ENCODE measurements around the gene WDR41.
"Not testable (repeated sequence)": the region's sequence is repeated elsewhere in the genome, so short reads cannot be mapped to it uniquely, and the experiment has no call there.

Gene WDR41

GRCh38 chr5:77398896-77399295 lies 93.2 kb downstream of the WDR41 start:
- no peak for FAIRE-seq

GRCh38 chr5:77398458-77398857 lies 93.7 kb downstream of the WDR41 start:
- FAIRE-seq = no peak

DNA sequence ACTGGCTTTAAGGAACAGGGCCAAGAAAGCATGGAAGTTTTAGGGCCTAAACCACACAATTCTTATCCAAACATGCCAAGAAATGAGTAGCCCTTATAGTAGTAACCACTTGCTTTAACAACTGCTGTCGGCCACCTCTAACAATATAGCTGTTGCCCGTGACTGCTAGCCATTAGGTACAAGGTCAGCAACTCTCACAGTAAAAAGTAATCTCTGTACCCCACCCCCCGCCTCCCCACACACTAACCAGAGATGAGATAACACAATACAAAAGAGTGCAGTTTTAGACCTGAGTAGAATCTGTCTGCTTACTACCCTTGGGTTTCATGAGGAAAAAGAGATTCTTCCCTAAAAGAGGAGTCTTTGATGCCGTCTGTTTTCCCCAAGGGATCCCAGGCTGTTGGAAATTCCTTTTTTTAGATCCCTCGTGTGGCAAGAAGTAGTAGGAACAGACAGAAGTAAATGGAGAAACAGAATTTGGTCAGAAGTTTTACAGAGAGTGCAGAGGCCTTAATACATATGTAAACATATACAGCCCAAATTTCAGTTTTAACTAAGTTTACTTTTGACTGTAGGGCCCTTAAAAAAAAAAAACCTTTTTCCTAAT lies 94.3 kb downstream of the WDR41 start:
- no peak for FAIRE-seq

GRCh38 chr5:77396017-77396416 lies 96.1 kb downstream of the WDR41 start:
- no peak for FAIRE-seq

DNA sequence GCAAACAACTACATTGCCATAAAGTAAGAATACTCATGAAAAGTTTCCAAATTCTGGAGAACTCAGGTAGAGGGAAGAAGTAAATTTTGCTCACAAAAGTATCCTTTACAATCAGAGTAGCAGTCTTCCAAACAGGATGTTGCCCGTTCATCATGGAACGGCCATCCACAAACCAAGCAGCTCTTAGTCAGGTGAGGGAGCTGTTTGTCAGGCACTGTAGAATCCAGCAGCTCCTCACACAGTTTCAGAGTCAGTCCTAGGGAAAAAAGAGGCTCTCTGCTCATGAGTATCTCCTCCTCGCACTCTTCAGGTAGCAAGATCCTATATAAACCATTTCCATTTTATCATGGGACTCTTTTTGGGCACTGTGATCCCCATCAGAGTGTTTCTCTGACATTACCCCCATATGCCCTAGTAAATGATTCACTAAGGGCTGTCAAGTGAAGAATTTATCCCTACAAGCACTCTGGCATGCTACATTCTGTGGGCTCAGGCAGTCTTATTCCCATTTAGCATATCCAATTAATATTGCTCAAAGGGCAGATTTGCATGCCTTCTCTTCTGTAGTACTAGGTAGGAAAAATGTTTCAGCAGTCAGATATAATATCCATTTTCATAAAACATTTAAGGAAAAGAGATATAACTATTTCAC lies 97.9 kb downstream of the WDR41 start:
- no peak for FAIRE-seq

- no peak for FAIRE-seq
Observed at GRCh38 chr5:77391240-77391765, 100.8 kb downstream of the WDR41 start.

DNA sequence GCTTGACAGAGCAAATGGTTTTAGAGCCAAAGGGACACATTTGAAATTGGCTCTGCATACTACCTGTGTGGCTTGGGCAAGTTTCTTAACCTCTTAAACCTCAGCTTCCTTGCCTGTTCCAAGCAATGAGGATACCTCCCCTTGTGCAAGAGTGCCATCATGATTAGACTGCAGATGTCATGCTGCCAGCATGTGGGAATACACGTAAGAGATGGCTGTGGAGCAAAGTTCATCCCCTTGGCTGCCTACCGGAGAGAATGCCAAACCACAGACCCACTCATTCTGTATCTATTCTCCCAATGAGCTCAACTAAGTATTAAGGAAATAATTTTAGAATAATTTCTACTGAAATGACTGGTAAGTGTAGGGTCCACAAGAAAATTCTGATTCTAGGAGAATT lies 101.3 kb downstream of the WDR41 start:
- no peak for FAIRE-seq

- no peak for FAIRE-seq
Observed at GRCh38 chr5:77390221-77390620, 101.9 kb downstream of the WDR41 start.

DNA sequence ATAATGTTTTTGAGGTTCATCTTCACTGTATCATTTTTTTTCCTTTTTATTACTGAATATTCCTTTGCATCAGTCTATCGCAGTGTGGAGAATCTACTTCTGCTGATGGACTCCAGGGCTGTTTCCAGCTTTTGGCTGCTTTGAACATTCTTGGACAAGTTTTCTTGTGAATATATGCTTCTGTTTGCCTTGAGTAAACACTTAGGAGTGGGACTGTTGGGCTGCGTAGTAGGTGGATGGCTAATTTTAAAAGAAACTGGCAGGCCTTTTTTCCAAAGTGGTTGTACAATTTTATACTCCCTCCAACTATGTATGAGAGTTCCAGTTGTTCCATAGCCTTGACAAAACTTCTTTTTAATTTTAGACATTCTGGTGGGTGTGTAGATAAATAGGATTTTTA lies 102.4 kb downstream of the WDR41 start:
- no peak for FAIRE-seq

- FAIRE-seq = not testable (repeated sequence)
Observed at GRCh38 chr5:77386340-77386739, 105.8 kb downstream of the WDR41 start.

DNA sequence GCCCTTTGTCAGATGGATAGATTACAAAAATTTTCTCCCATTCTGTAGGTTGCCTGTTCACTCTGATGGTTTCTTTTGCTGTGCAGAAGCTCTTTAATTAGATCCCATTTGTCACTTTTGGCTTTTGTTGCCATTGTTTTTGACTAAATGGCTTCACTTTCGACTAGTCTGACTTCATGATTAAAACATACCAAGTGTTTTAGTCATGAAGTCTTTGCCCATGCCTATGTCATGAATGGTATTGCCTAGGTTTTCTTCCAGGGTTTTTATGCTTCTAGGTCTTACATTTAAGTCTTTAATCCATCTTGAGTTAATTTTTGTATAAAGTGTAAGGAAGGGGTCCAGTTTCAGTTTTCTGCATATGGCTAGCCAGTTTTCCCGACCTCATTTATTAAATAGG lies 108.8 kb downstream of the WDR41 start:
- not testable (repeated sequence) for FAIRE-seq
